NCI-H1048 (cell line): Measurements from ENCODE around the gene RBM14.
"Not testable (repeated sequence)": the region's sequence is repeated elsewhere in the genome, so short reads cannot be mapped to it uniquely, and the experiment has no call there.

ENCODE experiments used
- DNase-seq: peaks from one replicate; lab custom pipeline; 2025; lab: John Stamatoyannopoulos, UW

The RBM14 gene

GRCh38 chr11:66616379-66617154 lies at the start of gene RBM14:
Gene RBM14 (plus strand): TSS chr11:66616630. CDS start chr11:66616721, 91 bp downstream.
- peak; percentile 97 for DNase-seq

GRCh38 chr11:66567787-66568123 lies 48.7 kb upstream of the RBM14 start:
- DNase-seq = no peak

GRCh38 chr11:66568124-66568916 lies 48.1 kb upstream of the RBM14 start, which contains the start of gene CTSF:
Gene CTSF (minus strand): TSS chr11:66568606. CDS start chr11:66568486, 120 bp downstream.
- peak; percentile 77 for DNase-seq

GRCh38 chr11:66569076-66569475 lies 47.4 kb upstream of the RBM14 start:
- no peak for DNase-seq

DNA sequence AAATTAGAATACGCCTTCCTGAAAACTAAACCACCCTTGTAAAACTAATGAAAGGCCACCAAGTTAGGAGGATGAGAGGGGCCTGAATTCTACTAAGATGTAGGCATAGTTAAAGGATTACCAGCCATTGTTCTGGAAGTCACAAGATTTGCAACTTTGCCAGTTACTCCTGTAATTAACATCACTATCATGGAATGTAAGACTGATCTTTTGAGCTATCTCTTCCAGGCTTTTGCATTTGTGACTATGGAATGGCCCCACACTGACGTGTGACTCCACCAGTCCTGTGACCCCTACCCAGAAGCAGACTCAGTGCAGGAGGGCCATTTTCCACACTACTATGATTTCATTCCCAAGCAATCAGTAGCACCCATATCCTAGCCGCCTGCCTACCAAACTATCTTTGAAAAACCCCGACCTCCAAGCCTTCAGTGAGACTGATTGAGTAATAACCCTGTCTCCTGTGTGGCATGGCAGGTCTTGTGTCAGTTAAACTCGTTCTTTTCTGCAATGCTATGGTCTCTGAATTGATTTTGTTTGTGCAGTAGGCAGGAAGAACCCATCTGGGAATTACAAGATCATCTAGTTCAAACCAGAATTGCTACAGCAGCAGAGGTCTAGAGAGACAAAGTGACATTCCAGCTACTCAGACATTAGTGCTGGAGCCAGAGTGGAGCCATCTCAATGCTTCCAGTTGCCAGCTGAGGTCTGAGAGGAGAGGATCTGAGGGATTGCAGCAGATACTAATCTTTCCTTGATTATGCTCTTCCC lies 46.2 kb upstream of the RBM14 start:
- no peak for DNase-seq

DNA sequence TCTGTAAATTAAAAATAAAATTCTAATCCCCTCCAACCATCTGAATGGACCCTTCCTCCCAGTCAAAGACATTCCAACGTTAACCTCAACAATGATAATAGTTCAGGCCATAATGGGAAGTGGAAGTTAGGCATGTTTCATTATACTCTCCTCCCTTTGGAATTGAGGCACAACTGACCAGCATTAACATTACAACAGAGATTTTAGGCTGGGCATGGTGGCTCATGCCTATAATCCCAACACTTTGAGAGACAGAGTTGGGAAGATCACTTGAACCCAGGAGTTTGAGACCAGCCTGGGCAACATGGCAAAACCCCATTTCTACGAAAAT lies 45.6 kb upstream of the RBM14 start:
- no peak for DNase-seq

- no peak for DNase-seq
Measured at GRCh38 chr11:66579017-66579606, 37.3 kb upstream of the RBM14 start.

GRCh38 chr11:66580803-66581202 lies 35.6 kb upstream of the RBM14 start:
- DNase-seq = no peak

- no peak for DNase-seq
Measured at GRCh38 chr11:66581261-66581660, 35.2 kb upstream of the RBM14 start.

DNA sequence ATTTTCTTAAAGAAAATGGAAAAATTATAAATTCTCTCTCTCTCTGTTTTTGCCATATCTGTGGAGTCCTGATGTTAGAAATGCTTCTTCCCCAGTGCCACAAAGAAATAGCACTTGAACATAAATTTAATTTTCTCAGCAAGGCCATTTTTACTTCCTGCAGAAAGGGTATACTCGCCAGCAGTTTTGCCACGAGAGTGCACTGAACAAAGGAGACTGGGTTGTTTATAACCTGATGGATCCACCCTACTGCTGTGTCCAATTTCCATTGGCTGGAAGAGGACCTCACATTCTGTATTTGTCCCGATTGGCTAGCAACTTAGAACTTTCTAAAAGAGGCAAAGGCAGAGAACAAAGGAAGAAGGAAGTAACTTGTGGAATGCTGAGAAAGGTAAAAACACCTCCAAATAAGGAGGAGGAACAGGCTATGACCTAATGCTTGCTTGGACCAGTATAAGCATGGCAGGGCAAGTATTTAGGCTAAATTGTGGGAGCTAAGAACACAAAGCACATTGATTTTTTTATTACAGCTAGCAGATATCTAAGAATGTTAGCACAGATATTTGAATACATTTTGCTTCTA lies 33.8 kb upstream of the RBM14 start:
- DNase-seq = not testable (repeated sequence)

GRCh38 chr11:66585447-66585846 lies 31.0 kb upstream of the RBM14 start:
- DNase-seq = not testable (repeated sequence)

DNA sequence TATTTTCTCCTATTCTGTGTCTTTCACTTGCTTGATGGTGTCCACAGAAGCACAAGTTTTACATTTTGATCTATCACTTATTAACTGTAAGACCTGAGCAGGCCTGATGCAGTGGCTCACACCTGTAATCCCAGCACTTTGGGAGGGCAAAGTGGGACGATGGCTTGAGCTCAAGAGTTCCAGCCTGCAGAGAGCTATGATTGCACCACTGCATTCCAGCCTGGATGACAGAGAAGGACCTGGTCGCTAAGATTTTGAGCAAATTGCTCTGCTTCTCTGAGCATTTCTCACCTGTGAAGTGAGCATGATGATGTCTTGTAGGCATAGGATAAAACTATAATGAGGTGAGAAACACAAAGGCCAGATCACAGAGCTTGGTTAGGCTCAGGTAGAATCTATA lies 30.3 kb upstream of the RBM14 start:
- DNase-seq = no peak

DNA sequence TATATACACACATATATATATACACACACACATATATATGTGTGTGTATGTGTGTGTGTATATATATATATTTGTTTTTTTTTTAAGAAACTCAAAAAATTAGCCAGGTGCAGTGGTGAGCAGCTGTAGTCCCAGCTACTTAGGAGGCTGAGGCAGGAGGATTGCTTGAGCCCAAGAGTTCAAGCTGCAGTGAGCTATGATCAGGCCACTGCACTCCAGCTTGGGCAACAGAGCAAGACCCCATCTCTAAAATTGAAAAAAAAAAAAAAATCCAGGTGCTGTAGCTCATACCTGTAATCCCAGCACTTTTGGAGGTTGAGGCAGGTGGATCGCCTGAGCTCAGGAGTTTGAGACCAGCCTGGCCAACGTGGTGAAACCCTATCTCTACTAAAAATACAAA lies 27.1 kb upstream of the RBM14 start:
- DNase-seq = not testable (repeated sequence)

DNA sequence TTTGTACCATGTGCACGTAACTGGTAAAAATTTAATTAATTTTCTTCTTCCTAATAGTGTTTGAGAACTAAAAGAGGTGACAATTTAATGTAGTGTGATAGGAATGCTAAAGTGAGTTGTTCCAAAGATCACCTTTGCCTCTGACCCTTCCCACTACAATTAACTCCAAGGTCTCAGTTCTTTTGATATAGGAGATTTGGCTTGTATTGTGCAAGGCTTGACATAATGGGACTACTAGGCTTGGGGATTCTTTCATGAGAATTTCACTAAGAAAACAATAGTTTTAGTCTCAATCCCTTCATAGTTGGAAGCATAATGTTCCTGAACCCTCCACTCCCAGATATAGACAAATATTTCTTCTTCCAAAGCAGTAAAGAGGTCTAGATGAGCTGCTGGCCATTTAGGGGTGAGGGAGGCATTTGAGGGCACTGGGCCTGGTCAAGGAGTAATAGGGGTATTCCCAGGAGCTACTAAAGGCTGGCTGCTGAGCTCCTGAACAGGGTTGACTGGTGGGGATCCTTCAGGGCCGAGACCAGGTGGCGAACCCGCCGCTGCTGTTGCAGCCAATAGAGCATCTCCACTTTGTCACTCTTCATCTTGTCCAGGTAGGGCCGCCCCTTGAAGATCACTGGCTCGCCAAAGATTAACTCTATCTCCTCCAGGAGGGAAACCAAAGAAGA lies 26.3 kb upstream of the RBM14 start:
- DNase-seq = no peak

- DNase-seq = no peak
Measured at GRCh38 chr11:66591175-66591574, 25.3 kb upstream of the RBM14 start.

DNA sequence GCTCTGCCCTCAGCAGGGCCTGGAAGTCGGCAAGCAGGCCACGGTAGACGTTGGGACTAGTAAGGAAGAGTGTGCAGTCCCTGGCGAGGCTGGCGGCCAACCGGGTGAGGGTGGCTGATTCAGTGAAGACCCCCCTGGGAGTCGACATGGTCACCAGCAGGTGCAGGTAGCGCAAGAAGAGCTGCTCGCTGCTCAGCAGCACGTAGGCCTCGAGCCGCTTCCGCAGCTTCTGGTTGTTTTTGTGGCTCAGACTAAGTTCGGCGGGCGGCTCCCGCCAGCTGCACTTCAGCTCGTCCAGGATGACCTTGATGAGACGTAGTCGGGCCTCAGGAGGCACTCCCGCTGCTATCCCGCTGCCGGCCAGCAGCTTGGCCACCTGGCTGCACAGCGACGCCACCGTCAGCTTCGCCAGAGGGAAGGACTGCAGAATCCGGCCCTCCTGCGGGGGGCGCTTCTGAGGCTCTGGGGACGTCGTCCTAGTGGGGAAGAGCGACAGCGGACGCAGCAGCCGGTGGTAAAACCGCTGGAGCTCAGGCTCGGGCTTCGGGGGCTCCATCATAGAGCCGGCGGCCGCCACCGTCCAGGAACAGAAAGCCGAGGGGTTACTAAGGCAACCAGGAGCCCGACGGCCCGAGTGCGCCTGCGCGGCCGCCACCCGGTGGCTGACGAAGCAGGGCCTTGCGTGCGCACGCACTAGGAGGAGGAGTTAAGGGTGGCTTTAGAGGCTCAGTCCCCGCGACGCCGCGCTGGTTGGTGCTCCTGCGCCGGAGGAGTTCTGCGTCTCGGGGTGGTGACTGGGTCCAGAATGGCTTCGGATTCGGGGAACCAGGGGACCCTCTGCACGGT lies 23.8 kb upstream of the RBM14 start, which contains the start of the genes CCDC87 and CCS:
CCDC87 (minus strand) TSS at position 607 of the 846 bp plus-strand sequence; CDS start at position 559, 48 bp downstream.
CCS (plus strand) TSS at position 729 of the 846 bp plus-strand sequence; CDS start at position 806, 77 bp downstream.
- peak; percentile 91 for DNase-seq

DNA sequence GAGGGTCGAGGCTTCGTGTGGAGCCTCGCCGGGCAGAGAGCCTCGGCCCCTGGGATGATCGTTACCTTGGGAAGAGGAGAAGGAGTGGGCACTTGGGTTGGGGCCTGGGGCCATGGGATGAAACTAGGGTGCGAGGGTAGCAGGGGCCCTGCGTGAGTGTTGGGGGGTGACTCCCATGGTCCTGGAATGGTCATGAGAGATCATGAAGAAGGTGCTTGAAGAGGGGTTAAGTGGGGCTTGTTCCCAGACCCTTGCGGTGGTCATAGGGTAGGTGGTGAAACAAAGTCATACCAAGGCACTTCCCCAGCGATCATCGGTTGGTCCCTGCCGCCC lies 23.2 kb upstream of the RBM14 start:
- no peak for DNase-seq

DNA sequence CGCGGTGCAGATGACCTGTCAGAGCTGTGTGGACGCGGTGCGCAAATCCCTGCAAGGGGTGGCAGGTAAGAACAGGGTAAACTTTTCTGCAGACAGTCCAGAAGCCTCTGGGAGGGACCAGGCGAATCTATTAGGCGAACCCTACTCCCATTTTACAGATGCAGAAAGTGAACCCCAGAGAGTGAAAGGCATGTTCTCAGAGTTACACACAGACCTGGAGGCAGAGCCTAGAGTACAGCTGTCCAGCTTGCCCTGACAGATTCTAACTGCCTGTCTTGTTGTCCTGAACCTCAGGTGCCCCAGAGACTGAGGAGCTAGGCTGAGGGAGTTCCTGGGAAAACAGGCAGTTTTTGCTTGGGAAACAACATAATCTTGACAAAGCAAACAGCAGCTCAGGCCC lies 22.8 kb upstream of the RBM14 start:
- no peak for DNase-seq

GRCh38 chr11:66595245-66595904 lies 21.1 kb upstream of the RBM14 start:
- no peak for DNase-seq

- DNase-seq = no peak
Measured at GRCh38 chr11:66598993-66599392, 17.4 kb upstream of the RBM14 start.
